HG02970 (cell line): Measurements from ENCODE around the gene RXRG.

Source experiments
- ATAC-seq: cut with Tn5 transposase; IDR thresholded peaks from one replicate; pipeline ENCODE4 v1.9.1; 2021; ENCODE audit warnings: mild to moderate bottlenecking, moderate library complexity, moderate number of reproducible peaks; ENCODE audit not compliant: unreplicated experiment, low FRiP score

RXRG gene

DNA sequence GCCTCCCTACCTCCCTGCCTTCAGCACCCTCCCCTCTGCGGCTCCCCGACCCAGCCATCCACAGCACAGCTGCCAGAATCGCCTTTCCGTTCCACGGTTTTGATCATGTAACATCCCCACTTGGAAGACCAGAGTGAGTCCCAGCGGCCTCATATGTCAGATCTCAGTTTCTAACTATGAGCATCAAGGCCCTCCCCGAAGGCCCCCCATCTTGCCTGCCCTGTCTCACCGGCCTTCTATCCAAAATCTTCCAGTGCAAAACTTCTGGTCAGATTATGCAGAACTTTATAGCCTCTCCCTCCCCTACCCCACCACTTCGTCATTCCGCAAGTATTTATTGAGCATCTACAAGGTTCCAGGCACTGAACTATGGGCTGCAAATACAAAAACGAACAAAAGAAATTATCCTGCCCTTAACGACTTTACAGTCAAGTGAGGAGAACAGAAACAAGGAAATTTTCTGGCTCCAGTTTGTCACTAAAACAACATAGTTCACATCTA, 68.1 kb downstream of the RXRG start:
- ATAC-seq, result no peak

DNA sequence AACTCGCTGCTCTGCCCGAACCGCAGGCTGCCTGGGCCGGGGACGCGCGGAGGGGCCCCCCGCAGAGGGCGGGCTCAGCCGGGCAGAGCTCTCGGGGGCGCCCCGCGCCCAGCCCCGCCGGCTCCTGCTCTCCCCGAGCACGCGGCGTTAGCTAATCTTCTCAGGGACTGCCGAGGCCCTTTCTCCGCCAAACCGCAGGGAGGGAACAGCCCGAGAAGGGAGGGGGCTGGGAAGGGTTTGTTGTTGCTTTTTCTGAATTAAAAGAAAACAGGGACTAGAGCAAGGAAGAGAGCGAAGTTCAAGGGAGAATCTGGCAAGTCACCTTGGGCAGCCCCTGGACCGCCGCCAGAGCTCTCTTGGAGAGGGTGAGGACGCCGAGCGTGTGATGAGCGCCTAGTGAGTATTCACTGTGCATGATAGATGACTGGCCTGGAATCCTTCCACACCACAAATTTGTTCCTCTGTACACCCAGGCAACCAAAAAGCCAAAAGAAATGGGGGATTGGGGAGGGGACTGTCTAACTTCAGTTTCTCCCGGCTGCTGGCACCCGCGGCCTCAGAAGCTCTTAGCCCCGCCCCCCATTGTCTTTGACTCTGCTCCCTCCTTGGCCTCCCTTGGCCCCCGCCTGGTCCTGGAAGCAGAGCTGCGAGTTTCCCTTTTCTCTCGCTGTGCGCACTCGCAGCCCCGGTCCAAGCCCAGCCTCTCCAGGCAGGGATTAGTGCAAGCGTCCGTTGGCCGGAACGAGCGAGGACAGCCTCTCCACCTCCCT, 68.7 kb downstream of the RXRG start:
- no peak for ATAC-seq

DNA sequence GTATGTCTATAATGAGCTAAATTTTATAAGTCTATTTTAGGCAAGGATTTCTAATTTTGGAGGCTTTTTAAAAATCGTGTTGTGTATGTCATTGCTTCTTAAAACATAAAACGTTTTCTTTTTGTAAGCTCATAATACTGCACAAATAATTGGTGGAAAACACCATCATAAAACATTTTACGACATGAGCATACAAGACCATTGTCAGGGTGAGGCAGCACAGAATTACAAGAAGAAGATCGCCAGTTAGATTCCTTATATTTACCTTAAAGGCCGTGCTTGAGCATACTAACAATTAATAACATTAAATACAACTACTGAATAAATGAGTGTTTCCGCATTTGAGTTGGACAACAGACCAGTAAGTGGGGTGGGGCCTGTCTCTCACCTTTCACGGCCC, 69.3 kb downstream of the RXRG start:
- ATAC-seq, result no peak

DNA sequence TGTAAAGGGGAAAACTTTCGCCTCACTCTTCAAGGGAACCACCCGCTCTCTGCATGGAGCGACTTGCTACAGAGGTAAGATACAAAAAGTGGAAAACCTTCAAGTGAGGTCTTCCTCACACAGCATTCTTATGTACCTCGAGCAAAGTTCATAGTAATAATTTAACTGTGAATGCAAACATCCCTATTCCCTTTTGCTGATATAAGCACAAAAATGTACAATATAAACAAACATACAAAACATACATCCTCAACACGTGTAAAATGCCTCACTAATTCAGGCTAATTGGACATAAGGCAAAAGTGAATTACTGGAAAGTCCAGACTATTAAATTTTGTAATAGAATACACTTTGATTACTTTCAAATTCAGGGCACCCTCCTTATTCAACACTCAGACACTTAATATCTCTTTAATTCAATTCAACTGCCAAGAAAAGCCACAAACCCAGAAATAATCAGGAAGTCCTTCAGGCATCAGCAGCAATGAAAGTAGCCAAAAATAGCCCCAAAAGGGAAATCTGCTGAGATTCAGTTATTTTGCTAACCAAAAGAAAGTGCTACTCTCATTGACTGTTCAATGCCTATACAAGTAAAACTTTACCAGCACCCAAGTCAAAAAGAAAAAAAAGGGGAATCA, 73.2 kb downstream of the RXRG start:
- no peak for ATAC-seq

DNA sequence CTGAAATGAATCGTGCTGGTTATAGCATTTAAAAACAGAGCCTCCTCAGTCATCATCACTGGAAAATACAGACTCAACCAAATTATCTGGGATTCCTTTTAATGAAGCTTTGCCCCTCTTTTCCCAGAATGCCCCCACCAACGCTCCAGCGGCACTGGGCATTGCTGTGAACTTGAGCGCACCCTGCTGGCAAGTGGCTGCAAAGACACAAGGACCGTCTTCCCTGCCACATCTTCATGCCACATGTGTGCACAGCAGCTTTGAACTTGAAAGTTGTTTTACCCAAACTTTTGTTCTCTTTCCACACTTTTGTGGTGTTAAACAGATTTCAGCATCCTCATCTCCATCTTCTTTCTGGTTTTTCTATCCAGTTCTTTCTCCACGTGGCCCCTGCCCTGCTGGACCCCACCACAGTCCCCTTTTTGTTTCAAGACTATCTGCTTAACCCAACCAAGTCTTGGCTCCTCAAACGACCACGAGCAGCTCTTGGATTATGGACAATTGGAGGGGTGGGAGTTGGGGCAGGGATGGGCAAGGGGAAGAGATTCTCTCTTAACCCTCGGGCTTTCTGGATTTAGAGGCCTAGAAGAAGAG, 75.6 kb downstream of the RXRG start:
- ATAC-seq, result no peak

DNA sequence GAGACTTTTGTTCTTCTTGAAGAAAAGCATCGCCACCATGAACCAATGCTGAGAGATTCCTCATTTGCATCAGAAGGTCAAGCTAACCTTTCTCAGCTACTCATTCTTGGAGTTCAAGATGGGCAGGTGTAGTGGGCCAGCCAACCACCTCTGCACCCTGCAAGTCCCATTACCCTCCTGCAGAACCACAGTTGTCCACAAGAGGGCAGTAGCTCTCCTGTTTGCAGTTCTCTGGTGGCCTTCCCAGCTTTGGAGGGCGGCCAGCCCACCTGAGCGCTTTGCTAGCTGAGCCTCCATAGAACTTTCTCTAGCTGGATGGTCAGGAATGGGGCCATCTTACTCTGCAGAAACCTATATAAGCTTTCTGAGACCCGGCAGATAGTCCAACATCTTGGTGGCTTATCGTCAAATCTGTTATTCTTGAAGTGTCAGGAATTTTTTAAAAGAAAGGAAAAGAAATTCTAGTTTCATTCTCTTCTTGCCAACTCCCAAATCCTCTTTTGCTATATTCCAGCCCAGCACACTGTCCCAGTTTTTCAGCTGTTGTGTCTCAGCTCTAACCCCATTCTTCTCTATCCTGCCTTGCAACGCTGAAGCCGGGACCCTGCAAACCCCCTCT, 77.4 kb downstream of the RXRG start:
- ATAC-seq, result no peak

DNA sequence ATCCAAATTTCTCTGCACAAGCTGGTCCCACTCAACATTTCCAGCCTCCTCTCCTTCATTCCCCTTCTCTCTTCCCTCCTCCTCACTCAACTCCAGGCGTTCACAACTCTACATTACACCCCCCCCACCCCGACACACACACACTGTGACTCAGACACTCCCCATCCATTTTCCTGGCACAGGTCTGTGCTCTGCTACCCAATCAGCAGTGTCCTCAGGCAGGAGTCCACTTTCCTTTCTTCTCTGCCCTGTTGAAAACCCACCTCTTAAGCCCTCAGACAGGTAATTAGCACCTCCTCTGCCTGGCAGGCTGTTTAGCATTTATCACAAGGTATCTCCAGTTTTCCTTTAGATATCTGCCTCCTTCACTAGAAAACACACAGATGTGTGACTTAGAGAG, 79.6 kb downstream of the RXRG start:
- ATAC-seq, result no peak

DNA sequence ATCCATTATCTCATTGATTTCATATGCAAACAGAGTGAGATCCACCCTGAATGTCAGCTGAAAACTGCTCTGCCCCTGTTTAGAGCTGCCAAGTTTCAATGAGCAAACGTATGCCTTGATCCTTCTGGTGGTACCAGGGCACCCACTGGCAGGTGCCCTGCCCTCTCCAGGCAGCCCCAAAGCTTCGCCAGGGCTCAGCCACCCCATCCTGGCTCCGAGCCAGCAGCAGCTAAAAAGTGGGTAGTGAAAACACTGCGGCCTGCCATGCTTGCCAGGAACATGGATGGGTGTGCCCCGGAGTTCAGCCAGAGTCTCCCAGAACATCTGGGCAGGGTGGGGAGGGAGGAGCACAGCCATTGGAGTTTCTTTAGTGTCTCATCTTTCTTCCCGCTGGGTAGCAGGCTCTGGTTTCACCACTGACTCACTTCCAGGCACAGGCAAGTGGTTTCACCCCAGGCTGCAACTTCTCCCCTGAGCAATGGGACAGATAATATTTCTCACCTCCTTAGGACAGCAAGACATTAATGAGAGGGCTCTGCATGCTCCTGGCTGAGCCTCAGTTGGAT, 80.3 kb downstream of the RXRG start:
- no peak for ATAC-seq

DNA sequence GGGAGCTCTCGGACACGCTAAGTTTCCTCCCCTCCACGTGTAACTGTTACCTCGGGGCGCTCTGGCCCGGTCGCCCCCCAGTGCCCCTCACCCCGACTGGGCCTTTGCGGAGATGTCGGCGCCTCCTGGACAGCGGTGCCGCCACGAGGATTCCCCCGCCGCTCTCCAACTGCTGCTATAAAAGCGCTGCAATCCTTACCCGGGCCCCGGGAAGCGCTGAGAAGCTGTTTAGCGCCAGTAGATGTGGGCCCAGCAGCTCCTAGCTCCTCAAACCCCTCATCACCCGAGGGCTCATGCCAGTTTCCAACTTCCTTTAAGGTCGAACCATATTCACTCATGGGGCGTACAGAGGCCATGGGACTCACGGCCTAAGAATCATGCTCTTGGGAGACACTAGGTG, 88.0 kb downstream of the RXRG start:
- no peak for ATAC-seq

DNA sequence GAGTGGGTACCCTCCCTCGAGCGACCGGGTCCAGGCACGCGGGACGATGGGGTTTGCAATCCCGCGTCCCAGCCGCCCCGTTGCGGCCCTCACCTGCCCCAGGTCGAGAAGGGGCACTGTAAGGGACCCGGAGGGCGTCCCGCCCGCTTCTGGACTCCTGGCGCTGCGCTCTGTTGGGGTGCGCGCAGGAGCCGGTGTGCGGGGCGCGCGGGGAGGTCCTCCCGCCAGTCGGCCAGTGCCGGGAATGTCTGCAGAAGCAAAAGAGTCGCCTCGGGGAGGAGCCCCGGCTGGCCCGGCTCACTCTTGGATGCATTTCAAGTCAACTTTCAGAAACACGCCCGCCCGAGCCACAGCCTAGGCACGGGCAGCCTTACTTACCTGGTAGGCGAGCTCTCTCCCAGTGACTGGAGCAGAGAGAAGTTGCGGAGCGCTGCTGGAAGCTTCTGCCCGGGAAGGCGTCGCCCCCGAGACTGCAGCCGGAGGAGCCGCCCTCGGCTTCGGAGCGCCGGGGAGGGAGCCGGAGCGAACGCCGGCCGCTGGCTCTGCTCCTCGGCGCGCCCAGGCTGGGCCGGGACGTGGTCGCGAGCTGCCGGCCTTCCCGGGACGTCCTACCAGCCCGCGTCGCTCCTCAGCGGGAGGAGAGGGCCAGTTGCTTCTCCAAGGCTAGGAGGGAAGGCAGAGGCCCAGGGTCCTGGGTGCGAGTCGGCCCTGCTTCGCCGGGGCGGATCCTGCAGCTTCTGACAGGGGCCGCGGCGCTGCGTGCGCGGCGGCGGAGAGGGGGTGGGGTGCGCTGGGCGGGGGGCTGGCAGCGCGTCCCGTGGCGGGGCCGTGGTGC, 88.7 kb downstream of the RXRG start, which contains the start of gene LMX1A:
Gene LMX1A, minus strand, starts transcription at position 739 of the 835 bp plus-strand sequence. CDS start 1,156 bp downstream, outside the sequence.
- ATAC-seq, result no peak

DNA sequence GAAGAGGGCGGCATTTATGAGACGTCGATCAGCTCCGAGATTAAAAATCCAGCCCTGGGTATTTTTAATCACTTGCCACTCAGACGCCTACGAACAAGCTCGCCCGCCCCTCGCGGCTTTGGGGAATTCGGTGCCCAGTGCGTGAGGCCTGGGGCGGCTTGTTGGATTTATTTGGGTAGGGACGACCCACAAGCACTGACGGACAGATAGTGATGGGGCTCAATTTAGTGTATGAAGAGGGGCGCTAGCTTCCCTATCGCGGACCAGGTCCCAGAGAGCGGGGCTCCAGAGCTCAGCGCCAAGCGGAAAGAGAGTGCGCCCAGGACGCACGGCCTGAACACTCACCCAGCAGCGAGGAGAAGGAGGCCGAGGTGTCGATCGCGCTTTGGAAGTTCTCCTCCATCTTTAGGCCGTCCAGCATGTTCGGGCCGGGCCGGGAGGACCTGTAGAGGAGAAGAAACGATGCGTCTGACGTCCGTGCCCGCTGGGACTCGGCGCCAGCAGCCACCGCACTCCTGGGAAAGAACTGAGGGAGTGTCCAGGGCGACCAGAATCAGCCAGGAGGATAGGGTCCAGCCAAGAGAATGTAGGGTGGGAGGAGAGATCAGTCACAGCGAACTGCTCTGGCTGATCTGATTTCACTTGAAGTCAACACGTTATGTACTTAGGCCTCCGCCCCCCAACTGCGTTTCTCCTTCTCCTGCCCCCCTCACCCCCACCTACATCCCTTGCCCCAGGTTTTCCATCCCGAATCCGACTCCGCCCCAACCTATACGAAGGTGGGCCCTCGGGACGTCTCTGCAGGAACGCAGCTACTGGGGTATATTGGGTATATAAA, 89.6 kb downstream of the RXRG start:
- ATAC-seq, result no peak

DNA sequence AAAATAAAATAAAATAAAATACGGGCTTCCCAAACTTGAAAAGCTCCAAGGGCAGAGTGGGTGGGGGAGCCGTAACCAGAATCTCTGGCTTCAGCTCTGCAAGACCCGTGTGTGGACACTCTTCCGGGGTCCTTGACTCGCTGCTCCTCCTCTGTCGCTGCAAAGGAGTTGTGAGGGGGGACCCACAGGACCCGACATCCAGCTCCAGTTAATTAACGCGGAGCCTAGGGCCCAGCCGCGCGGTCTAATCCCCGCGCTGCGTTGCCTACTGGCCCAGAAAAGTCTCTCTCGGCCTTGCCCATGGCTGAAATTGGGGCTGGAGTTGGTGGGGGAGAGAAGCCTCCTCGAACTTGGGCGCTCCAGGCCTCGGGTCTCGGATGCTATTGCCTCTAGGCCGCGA, 90.2 kb downstream of the RXRG start:
- ATAC-seq, result no peak

DNA sequence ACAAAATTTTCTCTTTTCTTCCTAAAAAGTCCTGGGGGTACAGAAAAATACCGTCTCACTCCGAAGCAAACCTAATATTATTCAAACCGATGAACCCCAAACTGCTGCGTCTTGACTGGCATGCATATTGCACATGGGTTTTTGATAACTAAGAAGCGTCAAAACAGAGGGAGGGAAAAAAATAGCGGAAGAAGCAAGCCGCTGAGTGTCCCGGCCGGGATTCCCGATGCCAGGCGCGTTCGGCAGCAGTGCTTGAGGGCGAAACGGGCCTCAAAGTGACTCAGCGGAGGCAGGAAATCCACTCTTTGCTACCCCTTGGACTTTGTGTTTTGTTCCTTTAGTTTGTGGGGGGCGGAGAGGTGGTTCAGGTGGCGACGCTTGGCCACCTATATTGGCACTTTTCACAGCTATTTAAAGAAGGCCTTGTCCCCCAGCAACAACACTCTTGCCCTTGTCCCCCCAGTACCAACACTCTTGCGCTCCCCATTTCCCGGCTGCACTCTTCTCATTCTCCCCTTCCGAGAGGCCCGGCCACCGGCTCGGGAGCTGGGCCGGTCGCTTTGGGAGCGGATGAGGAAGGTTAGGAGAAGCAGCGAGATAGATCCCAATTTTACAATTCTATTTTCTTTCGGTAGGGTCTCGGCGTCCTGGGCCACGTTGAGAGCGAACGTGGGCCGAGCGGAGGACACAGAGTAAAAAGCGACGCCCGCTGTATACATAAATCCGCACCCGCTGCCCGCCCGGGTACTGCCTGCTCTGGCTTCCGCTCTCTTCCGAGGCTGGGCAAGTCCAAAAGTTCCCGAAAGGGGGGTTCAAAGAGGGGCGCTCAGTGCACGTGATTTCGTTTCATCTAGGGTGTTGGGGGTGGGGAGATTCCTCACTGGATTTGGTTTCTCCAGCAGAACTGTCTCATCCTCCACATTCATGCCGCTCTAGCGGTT, 90.9 kb downstream of the RXRG start:
- ATAC-seq, result no peak

DNA sequence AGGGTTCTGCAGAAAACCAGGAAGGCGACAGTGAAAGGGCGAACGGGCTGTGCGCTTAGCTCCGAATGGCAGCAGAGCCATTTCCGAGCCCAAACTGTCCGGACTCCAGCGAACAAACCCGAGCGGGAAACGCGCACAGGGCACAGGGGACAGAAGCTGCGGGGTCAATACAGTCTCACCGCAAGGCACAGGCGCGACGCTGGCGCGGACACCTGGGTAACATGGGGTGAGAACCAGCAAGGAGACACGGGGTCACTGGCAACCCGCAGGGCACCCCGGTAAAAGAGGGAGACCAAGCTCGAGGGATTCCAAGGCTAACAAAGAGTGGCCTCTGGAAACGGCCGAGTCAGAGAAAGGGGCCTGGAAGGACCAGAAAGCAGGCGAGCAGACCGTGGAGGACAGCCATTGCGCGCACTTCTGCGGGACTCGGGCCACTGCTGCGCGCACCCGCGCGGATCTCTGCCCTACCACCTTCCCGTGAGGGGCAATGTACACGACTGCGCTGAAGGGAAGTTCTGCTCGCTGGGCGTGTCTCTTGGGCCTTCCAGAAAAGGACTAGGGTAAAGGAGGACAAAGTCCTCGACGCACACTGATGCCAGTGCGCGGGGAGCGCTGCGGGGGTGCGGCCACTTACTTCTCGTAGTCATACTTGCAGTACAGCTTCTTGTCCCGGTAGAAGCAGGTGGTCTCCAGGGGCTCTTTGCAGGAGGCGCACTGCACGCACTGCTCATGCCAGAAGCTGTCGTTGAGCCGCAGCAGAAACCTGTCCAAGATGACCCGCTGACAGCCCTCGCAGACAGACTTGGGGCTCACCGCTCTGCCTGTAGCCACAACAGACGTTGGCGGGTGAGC, 92.3 kb downstream of the RXRG start:
- no peak for ATAC-seq

DNA sequence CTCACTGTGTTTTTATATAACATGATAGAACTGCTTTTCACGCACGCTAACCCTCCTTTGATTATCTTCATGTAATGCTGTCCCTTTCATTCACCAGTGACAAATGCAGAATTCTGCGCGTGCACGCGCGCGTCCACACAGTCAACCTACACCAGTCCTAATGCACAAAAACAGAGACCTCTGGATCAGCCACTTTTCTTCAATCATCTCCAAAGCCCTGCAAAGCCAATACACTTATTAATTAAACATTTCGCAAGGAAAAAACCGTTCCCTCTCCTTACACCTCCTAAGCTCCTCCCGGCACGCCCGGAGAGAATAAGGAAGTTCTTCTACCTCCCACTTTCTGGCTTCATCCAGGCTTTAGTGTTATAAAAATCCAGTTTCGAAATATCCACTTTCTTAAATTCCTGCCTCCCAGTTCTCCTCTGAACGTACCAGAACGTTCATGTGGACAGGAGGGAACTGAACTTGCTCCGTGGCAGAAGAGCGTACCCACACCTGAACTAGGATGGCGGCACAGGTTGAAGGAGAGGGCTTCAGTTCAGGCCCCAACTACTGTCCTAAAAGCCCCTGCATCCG, 93.0 kb downstream of the RXRG start:
- no peak for ATAC-seq
